Stimulated activated CD8-positive, alpha-beta memory T cell treated with anti-CD3 and anti-CD28 coated beads, Interleukin-15, amount 100 ng/mL, for 24 hours (primary cell): ENCODE data around the gene CPA1.

Experiments
- DNase-seq: peaks from one replicate; pipeline ENCODE4 v3.0.0-alpha.2; 2020; ENCODE audit warnings: low read depth

CPA1 gene

GRCh38 chr7:130379921-130380860 is at the start of gene CPA1:
Gene CPA1 (plus strand): TSS chr7:130380494. CDS start chr7:130380521, 27 bp downstream.
- DNase-seq = no peak

DNA sequence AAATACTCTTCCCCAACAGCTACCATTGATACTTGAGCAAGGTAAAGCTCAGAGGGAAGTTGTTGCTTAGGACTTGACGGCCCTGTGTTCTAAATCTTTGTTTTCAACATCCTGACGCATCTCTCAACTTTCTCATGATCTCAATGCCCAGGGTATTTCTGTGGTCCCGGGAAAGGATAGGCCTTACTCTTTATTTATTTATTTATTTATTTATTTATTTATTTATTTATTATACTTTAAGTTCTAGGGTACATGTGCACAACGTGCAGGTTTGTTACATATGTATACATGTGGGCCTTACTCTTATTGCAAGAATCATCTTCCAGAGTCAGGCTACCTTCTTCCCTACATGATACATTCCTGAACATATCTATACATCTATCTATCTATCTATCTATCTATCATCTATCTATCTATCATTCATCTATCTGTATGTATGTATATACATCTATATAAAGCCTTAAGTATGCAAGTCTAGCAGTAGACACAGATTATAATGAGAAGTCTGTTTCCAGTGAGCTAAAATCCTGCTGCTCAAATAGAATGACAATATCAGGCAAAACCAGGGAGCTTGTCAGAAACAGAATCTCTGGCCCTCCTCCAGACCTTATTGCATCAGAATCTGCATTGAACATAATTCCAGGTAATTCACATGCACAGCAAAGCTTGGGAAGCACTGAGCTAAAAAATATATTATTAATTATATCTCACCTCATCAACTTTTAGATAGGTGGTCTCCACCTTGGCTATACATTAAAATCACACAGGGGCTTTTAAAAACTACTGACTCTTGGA is 47.8 kb upstream of the CPA1 start:
- DNase-seq = no peak

- DNase-seq = no peak
These were observed 46.5 kb upstream of the CPA1 start for GRCh38 chr7:130333832-130334231.

- no peak for DNase-seq
These were observed 46.0 kb upstream of the CPA1 start for GRCh38 chr7:130334274-130334673.

- DNase-seq = no peak
These were observed 42.8 kb upstream of the CPA1 start for GRCh38 chr7:130337410-130337971.

GRCh38 chr7:130338233-130338632 is 42.1 kb upstream of the CPA1 start:
- no peak for DNase-seq

- DNase-seq = no peak
These were observed 38.4 kb upstream of the CPA1 start for GRCh38 chr7:130341882-130342281.

DNA sequence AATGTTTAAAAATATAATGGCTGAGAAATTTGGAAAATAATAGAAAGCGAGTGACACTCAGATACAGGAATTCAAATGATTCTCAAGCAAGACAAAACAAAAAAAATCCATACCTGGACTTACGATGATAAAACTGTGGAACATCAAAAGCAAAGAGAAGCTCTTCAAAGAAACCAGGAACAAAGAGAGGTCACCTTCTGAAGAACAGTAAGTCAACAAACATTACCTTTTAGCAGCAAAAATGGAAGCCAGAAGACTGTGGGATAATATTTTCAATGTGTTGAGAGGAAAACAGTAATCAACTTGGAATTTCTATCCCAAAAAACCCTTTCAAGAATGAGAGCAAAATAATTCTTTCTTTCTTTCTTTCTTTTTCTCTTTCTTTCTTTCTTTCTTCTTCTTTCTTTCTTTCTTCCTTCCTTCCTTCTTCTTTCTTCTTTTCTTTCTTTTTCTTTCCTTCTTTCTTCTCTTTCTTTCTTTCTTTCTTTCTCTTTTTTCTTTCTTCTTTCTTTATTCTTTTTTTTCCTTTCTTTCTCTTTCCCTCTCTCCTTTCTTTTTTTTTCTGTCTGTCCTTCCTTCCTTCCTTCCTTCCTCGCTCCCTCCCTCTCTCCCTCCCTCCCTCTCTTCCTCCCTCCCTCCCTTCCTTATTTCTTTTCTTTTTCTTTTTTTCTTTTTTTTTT is 37.5 kb upstream of the CPA1 start:
- no peak for DNase-seq

GRCh38 chr7:130344271-130344866 is 35.9 kb upstream of the CPA1 start, which contains the start of gene CPA5:
Gene CPA5 (plus strand): TSS chr7:130344816. CDS start chr7:130346486, 1,670 bp downstream.
- no peak for DNase-seq

DNA sequence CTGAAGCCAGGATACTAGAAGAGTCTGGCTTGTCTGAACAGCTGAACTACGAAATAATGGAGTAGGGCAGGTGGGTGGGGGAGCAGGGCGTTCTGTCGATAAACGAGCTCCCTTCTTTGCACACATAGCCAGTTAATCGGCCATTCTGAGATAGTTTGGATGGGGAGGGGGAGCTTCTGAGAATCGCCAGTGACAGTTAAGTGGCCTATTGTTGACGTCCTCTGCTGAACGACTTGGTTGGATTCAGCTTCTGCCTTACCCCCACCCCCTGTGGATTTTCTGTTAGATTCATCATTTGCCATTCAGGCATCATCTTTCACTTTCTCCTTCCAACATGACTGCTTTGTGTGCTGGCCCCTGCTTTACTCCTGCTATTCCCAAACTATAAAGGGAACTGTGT is 35.2 kb upstream of the CPA1 start:
- no peak for DNase-seq

DNA sequence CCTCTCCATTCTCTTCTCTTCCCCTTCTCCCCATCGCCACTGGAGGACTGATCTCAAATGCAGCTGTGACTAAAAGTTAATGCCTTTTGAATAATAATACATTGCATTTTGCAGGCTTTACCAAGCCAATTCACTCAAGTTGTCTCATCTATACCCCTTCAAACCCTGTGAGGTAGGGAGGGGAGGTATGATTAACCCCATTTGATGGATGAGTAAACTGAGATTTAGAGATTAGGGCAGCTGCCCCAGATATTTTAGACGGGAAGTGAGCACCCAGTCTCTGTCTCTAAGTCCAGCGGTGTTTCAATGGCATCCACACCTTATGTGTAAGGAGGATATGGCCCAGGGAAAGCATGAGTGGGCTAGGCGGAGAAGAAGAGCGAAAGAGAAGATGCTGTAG is 34.6 kb upstream of the CPA1 start:
- no peak for DNase-seq

DNA sequence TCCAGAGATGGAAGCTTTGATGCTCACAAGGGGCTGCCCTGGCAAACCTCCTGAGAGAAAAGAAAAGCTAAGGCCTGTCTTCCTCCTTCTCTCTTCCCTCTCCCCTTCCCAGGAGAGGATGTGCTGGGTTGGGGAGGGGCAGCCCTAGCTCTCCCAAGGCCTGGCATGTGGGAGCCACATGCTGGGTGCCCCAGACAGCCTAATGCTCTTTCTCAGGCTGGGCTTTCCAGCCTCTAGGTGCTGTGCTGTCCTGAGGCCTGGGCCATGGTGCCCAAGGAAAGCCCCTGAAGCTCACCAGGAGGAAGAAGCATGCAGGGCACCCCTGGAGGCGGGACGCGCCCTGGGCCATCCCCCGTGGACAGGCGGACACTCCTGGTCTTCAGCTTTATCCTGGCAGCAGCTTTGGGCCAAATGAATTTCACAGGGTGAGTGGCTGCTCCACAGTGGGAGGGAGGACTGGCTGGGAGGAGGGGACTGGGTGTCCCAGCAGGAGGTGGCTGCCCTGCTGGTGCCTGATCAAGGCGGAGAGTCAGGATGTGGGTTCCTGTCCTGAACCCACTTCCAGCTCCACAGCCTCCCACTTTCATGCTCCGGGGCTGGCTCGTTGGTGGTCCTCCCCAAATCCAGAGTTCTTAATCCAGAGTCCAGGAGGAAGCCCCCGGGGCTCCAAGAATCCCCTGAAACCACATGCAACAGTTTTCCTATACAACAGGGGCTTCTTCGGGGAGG is 34.0 kb upstream of the CPA1 start:
- no peak for DNase-seq

- no peak for DNase-seq
These were observed 33.4 kb upstream of the CPA1 start for GRCh38 chr7:130346941-130347340.

- DNase-seq = no peak
These were observed 30.1 kb upstream of the CPA1 start for GRCh38 chr7:130349911-130350782.

DNA sequence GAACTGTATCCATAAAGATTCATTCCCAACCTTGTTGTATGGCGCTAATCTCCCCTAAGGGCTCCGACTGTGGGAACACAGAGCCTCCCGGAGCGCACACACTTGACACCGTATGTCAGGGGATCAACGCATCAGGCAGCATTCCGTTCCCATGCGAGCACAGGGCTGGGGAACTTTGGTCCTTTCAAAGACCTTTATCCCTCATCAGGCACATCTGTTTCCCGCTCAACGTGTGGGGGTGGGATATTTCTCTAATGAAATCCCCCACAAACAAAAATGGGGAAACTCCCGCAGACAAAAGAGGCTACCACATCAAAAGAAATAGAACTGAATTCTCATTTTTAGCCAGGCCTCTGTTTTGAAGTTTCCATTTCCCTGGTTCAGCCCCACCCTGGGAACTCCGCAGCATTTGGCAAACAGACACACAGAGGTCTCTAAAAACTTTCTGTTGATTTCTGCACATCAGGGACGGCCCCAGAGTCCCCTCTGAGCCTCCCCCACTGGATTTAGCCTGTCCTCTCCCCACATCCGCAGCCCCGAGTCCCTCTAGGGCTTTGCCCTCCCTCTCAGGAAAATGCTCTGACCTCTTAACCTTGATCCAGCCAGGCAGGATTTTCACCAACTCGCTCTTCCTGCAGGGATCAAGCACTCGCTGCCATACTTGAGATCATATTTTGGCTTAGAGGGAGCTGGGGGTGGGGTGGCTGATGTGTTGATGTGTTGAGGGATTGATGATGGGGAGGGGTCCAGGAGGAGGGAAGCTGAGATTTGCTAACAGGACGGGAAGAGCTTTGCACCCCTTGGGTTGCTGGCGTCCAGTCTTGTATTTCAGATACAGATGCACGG is 29.1 kb upstream of the CPA1 start:
- DNase-seq = no peak

DNA sequence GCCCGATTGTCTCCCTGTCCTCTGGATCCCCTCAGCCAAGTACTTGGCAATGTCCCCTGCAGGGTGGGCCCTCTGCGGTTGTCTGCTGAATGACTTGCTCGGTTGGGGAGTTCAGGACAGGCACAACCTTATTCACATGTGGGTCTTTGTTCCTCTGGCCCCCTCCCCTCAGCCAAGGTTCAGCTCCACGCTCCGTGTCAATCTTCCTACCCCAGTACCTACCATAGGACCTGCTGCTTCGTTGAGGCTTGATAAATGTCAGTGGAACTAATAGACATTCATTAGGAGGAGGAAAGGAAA is 28.6 kb upstream of the CPA1 start:
- DNase-seq = no peak

DNA sequence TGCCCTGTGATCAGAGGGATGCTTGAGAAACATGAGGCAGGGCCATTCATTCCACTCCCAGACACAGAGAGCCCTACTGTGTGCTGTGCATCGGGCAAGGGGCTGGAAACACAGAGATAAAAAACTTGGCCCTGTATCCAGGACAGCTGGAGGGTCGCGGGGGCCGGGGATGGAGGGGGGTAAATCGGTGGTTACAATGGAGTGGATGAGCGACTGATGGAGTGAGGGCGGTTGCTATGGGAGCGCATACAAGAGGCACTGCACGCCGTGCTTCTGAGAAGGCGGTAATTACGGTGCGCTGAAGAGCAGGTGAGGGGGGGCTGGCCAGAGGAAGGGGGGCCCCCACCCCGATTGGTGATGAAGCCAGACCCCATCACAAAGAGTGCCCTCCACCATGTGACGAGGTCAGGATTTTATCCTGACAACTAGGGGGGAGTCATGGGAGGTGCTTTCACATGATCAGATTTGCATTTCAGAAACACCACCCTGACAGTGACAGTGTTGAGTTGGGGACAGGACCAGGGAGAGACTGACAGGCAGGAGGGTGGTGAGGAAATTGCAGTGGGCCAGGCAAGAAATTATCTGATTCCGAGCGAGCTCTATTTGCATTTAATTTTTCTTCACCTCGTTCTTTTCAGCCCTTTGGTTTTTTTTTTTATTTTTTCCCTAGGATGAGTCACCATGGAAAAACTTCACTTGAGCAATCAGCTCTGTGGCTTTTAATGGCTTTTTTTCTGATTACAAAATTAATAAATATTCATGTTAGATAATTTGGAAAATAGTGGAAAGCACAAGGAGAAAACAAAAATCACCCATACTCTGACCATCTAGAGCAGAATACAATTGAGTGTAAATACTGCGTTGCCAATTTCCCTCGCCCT is 27.9 kb upstream of the CPA1 start:
- DNase-seq = no peak

- DNase-seq = no peak
These were observed 27.1 kb upstream of the CPA1 start for GRCh38 chr7:130353196-130353595.
